Osteocyte (in vitro differentiated cells): ENCODE measurements around the gene FHIT. TPM values are rescaled to one million over a fixed set of nuclear protein-coding genes. Genes with fewer than 3 reads are reported as not detected.

ENCODE experiments used
- DNase-seq: peaks from one replicate; pipeline ENCODE4 v3.0.0; 2021; ENCODE audit warnings: mixed read lengths; ENCODE audit not compliant: unreplicated experiment; ENCODE audit errors: extremely low spot score
- H3K27ac Mint-ChIP-seq: one replicate; pipeline ENCODE4 v1.8.0; 2021; ENCODE audit warnings: mild to moderate bottlenecking, mixed read lengths; ENCODE audit not compliant: unreplicated experiment
- H3K27me3 Mint-ChIP-seq: one replicate; pipeline ENCODE4 v1.8.0; 2021; ENCODE audit warnings: mixed read lengths; ENCODE audit not compliant: unreplicated experiment
- H3K36me3 Mint-ChIP-seq: one replicate; pipeline ENCODE4 v1.8.0; 2021; ENCODE audit warnings: mixed read lengths; ENCODE audit not compliant: unreplicated experiment
- H3K4me1 Mint-ChIP-seq: one replicate; pipeline ENCODE4 v1.8.0; 2021; ENCODE audit warnings: mixed read lengths; ENCODE audit not compliant: unreplicated experiment
- H3K4me3 Mint-ChIP-seq: one replicate; pipeline ENCODE4 v1.8.0; 2021; ENCODE audit warnings: mild to moderate bottlenecking, moderate library complexity, mixed read lengths; ENCODE audit not compliant: unreplicated experiment
- H3K9me3 Mint-ChIP-seq: one replicate; pipeline ENCODE4 v1.8.0; 2021; ENCODE audit warnings: mixed read lengths; ENCODE audit not compliant: unreplicated experiment
- total RNA-seq: library from RNA; stranded (reverse); gene quantifications from 2 replicates; pipeline ENCODE4 v1.2.1, GENCODE V29; 2021
- TF ChIP-seq, protein P1 (sequence below): fragments of 200-600 bp; sonication (generic); IDR thresholded peaks from 2 replicates; pipeline ENCODE4 v1.5.0; 2021; ENCODE audit warnings: antibody characterized with exemption, mild to moderate bottlenecking, moderate library complexity

The FHIT gene
- total RNA-seq, 1 donor from 2014 or later = 2.3 TPM

DNA sequence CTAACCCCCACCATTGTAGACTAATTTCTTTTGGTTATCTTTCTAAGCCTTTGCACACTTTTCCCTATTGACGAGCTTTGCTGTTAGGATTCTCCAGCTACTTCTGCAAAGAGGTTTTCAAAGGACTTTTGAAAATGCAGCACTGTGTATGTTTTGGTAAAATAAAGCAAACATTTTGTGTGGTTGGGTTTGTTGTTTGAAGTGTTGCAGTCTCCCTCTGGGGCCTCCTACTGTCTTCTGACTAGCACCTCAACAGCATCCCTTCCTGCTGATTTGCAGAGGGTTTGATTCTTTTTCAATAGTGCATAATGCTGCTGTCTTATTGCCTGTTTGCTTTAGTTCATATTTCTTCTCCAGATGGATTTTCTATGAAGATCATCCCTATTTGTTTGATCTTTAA, 1426.4 kb downstream of the FHIT start:
- H3K27ac Mint-ChIP-seq = peak overlapping the region; percentile 42

DNA sequence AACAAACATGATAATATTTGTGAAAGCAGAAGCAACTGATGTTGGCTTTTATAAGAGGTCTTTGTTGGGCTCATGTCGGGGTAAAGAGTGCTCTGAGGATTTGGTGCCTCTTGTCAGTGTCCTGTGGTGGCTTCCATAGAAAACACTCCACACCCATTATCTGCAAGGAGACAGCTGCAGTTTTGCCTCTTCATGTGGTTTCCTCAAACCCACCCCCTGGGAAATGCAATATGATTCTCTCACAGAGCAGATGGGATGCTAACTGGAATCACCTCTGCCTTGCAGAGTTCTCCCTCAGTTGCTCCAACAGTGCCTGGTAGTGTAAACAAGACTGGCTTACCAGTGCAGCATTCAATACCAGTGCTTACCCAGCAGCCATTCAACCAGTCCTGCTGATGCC, 1430.0 kb downstream of the FHIT start:
- H3K36me3 Mint-ChIP-seq = peaks cover 4% of the 10 kb centered on the region
- no peaks in the 10 kb centered on the region for H3K27me3 Mint-ChIP-seq
- peaks cover 63% of the 10 kb centered on the region for H3K4me1 Mint-ChIP-seq
- TF ChIP-seq, protein P1, sequence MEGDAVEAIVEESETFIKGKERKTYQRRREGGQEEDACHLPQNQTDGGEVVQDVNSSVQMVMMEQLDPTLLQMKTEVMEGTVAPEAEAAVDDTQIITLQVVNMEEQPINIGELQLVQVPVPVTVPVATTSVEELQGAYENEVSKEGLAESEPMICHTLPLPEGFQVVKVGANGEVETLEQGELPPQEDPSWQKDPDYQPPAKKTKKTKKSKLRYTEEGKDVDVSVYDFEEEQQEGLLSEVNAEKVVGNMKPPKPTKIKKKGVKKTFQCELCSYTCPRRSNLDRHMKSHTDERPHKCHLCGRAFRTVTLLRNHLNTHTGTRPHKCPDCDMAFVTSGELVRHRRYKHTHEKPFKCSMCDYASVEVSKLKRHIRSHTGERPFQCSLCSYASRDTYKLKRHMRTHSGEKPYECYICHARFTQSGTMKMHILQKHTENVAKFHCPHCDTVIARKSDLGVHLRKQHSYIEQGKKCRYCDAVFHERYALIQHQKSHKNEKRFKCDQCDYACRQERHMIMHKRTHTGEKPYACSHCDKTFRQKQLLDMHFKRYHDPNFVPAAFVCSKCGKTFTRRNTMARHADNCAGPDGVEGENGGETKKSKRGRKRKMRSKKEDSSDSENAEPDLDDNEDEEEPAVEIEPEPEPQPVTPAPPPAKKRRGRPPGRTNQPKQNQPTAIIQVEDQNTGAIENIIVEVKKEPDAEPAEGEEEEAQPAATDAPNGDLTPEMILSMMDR = no peak
- H3K27ac Mint-ChIP-seq = peak overlapping the region; percentile 19
- H3K9me3 Mint-ChIP-seq = peaks cover 20% of the 10 kb centered on the region
- H3K4me3 Mint-ChIP-seq = no peak overlapping the region
- no peak for DNase-seq

More for the DNA sequence above, 1426.4 kb downstream of the FHIT start:
- no peak for DNase-seq
- H3K4me3 Mint-ChIP-seq = no peak overlapping the region
- H3K9me3 Mint-ChIP-seq = peaks cover 20% of the 10 kb centered on the region
- TF ChIP-seq, protein P1 = no peak
- H3K4me1 Mint-ChIP-seq = peaks cover 28% of the 10 kb centered on the region
- H3K27me3 Mint-ChIP-seq = no peaks in the 10 kb centered on the region
- peaks cover 4% of the 10 kb centered on the region for H3K36me3 Mint-ChIP-seq

DNA sequence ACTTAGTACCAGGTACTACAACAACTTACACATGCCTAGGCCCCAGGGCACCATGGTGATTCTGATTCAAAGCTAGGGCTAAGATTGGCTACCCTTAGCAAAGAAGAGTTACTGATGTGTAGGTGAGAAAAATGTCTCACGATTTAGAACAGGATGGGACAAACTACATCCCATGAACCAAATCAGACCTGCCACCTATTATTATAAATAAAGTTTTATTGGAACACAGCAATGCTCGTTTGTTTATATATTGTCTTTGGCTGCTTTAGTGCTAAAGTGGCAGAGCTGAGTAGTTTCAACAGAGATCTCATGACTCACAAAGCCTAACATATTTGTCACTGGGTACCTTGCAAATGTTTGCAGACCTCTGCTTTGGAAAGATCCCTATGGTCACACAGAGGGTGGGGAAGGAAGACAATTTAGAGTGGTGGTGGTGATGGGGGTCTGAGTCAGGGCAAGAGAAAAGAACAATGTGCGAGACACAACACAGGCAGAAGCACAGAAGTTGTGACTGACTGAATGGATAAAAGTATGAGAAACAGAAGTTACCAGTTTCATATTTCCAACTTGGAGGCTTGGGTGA, 1430.8 kb downstream of the FHIT start:
- Mint-ChIP-seq H3K36me3 (peaks cover 4% of the 10 kb centered on the region), H3K9me3 (peaks cover 20% of the 10 kb centered on the region), H3K4me1 (peaks cover 64% of the 10 kb centered on the region), H3K27ac (peak overlapping the region; percentile 20), H3K27me3 (no peaks in the 10 kb centered on the region), H3K4me3 (no peak overlapping the region)
- TF ChIP-seq, protein P1 = no peak
- no peak for DNase-seq

DNA sequence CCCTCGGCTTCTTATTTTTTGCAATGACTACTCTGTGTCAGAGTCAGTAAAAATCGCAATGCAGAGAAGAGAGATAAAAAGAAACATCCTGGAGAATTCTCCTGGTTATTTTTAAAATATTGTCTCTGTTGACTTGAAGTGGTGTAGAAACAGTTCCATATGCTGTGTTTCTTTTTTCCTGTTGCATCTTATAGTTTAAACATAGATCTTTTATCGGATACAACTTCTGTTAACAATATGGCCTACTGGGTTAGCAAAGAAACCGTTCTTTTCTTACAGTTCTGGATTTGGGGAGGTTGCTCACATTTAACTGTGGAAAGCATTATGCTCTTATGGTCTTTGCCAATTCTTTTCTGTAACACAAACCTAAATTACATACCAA, 1432.3 kb downstream of the FHIT start:
- TF ChIP-seq, protein P1 = no peak
- peak overlapping the region; percentile 95 for H3K27ac Mint-ChIP-seq
- DNase-seq = no peak
- peaks cover 56% of the 10 kb centered on the region for H3K4me1 Mint-ChIP-seq
- peaks cover 4% of the 10 kb centered on the region for H3K36me3 Mint-ChIP-seq
- H3K27me3 Mint-ChIP-seq = no peaks in the 10 kb centered on the region
- H3K9me3 Mint-ChIP-seq = peaks cover 20% of the 10 kb centered on the region
- H3K4me3 Mint-ChIP-seq = no peak overlapping the region

DNA sequence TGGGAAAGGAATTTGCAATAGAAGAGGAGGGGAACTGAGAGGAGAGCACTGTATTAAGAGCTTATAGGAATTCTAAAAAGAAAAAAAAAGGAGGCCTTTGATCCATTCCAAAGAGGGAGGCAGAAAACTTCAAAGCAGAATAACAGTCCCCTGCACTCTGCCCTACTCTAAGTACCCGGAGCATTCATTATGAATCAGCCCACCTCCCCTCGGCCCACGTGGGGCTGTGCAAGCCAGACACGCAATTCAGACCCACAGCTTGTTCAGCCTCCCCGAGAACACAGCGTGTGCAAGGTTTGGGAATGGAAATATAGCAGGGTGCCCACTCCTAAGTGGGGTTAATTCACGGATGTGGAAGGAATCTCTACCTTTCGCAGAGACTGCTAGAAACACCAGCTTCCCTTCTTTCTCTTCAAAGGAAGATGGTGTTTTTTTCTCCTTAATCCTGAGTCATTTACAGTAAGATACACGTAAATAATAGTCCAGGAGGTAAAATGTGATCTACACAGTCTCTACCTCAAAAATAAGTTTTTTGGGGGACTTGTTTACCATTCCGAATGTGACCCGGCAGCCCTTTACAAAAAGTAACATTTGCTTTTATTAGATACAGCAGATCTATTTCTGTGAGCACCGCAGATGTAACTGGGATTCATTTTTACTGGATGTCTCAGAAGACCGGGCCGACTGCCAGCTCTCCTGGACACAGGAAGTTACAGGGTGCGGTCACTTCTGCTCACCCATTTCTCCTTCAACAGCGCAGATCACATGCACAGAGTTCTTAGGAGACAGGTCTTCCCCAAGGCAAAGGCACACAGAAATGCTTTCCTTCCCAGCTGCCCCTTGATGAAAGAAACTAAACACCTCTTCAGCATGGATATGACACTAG, 1433.0 kb downstream of the FHIT start:
- peaks cover 61% of the 10 kb centered on the region for H3K4me1 Mint-ChIP-seq
- peaks cover 4% of the 10 kb centered on the region for H3K36me3 Mint-ChIP-seq
- TF ChIP-seq, protein P1 = no peak
- peak overlapping the region; percentile 95 for H3K27ac Mint-ChIP-seq
- DNase-seq = peak; percentile 90
- peaks cover 20% of the 10 kb centered on the region for H3K9me3 Mint-ChIP-seq
- no peaks in the 10 kb centered on the region for H3K27me3 Mint-ChIP-seq
- peak overlapping the region; percentile 33 for H3K4me3 Mint-ChIP-seq
